Measurements from ENCODE around the gene SCAND1.

The SCAND1 gene

DNA sequence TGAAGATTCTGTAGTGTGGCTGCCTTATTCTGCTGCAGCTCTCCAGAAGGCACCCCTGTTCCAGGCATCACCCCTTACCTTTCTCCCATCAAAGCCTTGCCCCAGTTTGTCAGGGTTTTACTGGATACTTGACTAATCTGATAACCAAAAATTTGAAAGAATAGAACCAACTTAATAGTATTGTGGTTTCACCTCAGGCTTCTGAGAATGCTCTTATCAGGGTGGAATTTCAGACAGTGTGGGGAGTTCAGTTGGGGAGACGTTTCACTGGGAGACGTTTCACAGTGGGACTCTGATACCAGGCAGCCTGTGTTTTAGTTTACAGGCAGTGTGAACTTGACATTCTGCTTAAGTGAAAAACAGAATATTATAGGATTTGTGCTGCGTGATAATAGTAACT, 50.5 kb downstream of the SCAND1 start:
- DNase-seq, result no peak
